ENCODE results near the gene SLC22A23. TPM values are rescaled to one million over a fixed set of nuclear protein-coding genes. Genes with fewer than 3 reads are reported as not detected.

The SLC22A23 gene
- total RNA-seq, 1 donor from 2014 or later: 0.95 TPM

GRCh38 chr6:3439961-3440360 lies 16.9 kb downstream of the SLC22A23 start:
- Mint-ChIP-seq H3K9me3 (no peaks in the 10 kb centered on the region), H3K4me1 (no peaks in the 10 kb centered on the region), H3K27ac (no peak overlapping the region), H3K27me3 (peaks cover 23% of the 10 kb centered on the region), H3K4me3 (no peak overlapping the region), H3K36me3 (ENCODE audit: low read depth) (no peaks in the 10 kb centered on the region)
- DNase-seq (no peak), ATAC-seq (ENCODE audit: low read depth) (no peak)
- no peak for TF ChIP-seq CTCF (IDR thresholded peaks at IDR 0.05)
- intact Hi-C loops (cut with micrococcal nuclease): no loop called here
- ChIA-PET POLR2A (no interaction called here), CTCF (no interaction called here)

DNA sequence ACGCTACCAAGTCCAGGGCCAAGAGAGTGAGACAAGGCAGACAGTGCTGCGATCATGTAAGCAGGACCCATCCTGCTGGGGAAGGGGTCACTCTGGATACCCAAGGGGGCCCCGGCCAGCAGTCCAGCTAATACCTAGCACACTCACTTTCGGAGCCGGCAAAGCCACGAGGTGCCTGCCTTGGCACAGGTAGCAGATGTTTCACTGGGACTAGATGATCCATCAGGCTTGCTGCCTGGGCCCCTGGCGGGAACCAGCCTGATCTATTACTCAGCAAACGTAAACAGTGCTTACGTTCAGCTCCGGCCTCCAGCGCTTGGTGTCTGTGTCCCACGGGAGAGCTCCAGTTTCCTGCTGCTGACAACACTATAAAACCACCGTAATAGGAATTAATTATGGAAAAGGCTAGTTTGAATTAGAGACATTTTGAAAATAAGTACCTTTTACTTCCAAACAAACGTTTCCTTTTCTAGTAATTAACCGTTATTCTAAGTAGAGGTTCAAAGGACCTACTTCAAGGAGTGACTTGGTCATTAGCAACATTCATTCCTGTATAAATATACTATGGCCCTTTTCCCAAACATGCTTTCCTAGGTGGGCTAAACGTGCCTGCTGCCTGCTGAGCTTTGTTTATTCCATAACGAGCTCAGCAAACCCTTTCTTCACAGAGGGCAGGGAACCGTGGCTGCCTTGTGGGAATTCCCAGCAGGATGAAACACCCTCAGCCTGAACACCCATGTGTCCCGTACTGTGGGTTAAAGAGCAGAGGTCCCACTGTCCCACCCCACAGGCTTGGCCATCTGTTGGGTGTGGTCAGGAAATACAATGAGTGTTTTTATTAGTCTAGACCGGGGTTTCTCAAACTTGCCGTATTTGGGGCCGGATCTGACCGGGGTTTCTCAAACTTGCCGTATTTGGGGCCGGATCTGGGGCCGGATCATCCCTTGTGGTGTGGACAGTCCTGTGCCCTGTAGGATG lies 18.4 kb downstream of the SLC22A23 start:
- POLR2A ChIA-PET: no interaction called here
- Mint-ChIP-seq H3K27ac (no peak overlapping the region), H3K4me3 (no peak overlapping the region), H3K4me1 (no peaks in the 10 kb centered on the region), H3K36me3 (ENCODE audit: low read depth) (no peaks in the 10 kb centered on the region), H3K9me3 (no peaks in the 10 kb centered on the region), H3K27me3 (peaks cover 22% of the 10 kb centered on the region)
- CTCF ChIA-PET: no interaction called here
- ATAC-seq (ENCODE audit: low read depth) (no peak), DNase-seq (no peak)
- intact Hi-C loops (cut with micrococcal nuclease): no loop called here
- no peak for TF ChIP-seq CTCF (IDR thresholded peaks at IDR 0.05)

GRCh38 chr6:3433005-3433404 lies 23.8 kb downstream of the SLC22A23 start:
- no peaks in the 10 kb centered on the region for H3K4me1 Mint-ChIP-seq
- no peak overlapping the region for H3K4me3 Mint-ChIP-seq
- no peaks in the 10 kb centered on the region for H3K36me3 Mint-ChIP-seq (ENCODE audit: low read depth)
- peaks cover 17% of the 10 kb centered on the region for H3K27me3 Mint-ChIP-seq
- POLR2A ChIA-PET: no interaction called here
- no peak overlapping the region for H3K27ac Mint-ChIP-seq
- no peak for ATAC-seq (ENCODE audit: low read depth)
- intact Hi-C loops (cut with micrococcal nuclease): no loop called here
- no peak for TF ChIP-seq CTCF (IDR thresholded peaks at IDR 0.05)
- CTCF ChIA-PET: no interaction called here
- no peak for DNase-seq
- H3K9me3 Mint-ChIP-seq: no peaks in the 10 kb centered on the region

- Mint-ChIP-seq H3K27ac (no peak overlapping the region), H3K4me1 (no peaks in the 10 kb centered on the region), H3K4me3 (no peak overlapping the region), H3K27me3 (peaks cover 18% of the 10 kb centered on the region), H3K36me3 (ENCODE audit: low read depth) (no peaks in the 10 kb centered on the region), H3K9me3 (no peaks in the 10 kb centered on the region)
- TF ChIP-seq CTCF (IDR thresholded peaks at IDR 0.05): no peak
- no peak for ATAC-seq (ENCODE audit: low read depth)
- DNase-seq: no peak
- CTCF ChIA-PET: no interaction called here
- intact Hi-C loops (cut with micrococcal nuclease): no loop called here
- POLR2A ChIA-PET: no interaction called here
Observed at GRCh38 chr6:3432416-3432815, 24.4 kb downstream of the SLC22A23 start.

DNA sequence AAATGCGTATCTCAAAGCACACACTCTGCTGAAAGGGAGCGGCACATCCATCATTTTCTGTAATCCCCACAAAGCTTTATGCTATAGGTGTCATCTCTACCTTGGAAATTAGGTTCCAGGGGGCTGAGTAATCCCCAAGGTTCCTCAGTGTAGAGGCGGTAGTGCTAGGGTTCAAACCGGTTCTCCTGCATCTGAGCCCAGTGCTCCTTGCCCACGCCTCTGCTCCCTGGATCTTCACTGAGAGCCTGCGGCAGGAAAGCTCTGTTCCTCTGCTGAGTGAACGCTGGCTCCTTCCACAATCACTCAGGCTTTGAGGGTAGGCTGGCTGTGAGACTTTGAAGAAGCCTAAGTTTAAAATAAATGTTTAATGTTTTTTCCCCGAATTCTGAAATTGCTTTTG lies 24.9 kb downstream of the SLC22A23 start:
- no peaks in the 10 kb centered on the region for H3K9me3 Mint-ChIP-seq
- no peak for ATAC-seq (ENCODE audit: low read depth)
- no peak for TF ChIP-seq CTCF (IDR thresholded peaks at IDR 0.05)
- POLR2A ChIA-PET: no interaction called here
- DNase-seq: no peak
- no peak overlapping the region for H3K4me3 Mint-ChIP-seq
- no peaks in the 10 kb centered on the region for H3K4me1 Mint-ChIP-seq
- H3K27me3 Mint-ChIP-seq: peaks cover 18% of the 10 kb centered on the region
- CTCF ChIA-PET: no interaction called here
- intact Hi-C loops (cut with micrococcal nuclease): no loop called here
- no peaks in the 10 kb centered on the region for H3K36me3 Mint-ChIP-seq (ENCODE audit: low read depth)
- H3K27ac Mint-ChIP-seq: no peak overlapping the region

Data from activated B cell treated with CpG ODN at 0.5 μM for 24 hours (primary cell).